Parathyroid adenoma (tissue), 2 donors: Measurements from ENCODE around the gene TMEM178B.

ENCODE experiments used
- H2AFZ ChIP-seq: fragments of 300-600 bp; sonication (generic); one replicate; pipeline ENCODE4 v1.7.0; 2017; ENCODE audit warnings: antibody characterized with exemption, mild to moderate bottlenecking
- H3K27ac ChIP-seq: fragments of 300-600 bp; sonication (generic); one replicate; pipeline ENCODE4 v1.7.0; 2017
- H3K27me3 ChIP-seq: fragments of 300-600 bp; sonication (generic); one replicate; pipeline ENCODE4 v1.7.0; 2017; ENCODE audit warnings: low read length; ENCODE audit not compliant: control insufficient read depth, insufficient read depth
- H3K36me3 ChIP-seq: fragments of 300-600 bp; sonication (generic); one replicate; pipeline ENCODE4 v1.7.0; 2017; ENCODE audit warnings: low read length; ENCODE audit not compliant: control insufficient read depth, insufficient read depth
- H3K4me1 ChIP-seq: fragments of 300-600 bp; sonication (generic); one replicate; pipeline ENCODE4 v1.7.0; 2017; ENCODE audit warnings: control low read depth
- H3K4me2 ChIP-seq: fragments of 300-600 bp; sonication (generic); one replicate; pipeline ENCODE4 v1.7.0; 2017; ENCODE audit warnings: low read length
- H3K4me3 ChIP-seq: fragments of 300-600 bp; sonication (generic); one replicate; pipeline ENCODE4 v1.7.0; 2017; ENCODE audit warnings: low read depth, low read length
- H3K79me2 ChIP-seq: fragments of 300-600 bp; sonication (generic); one replicate; pipeline ENCODE4 v1.7.0; 2017; ENCODE audit warnings: control low read depth
- H3K9ac ChIP-seq: fragments of 300-600 bp; sonication (generic); one replicate; pipeline ENCODE4 v1.7.0; 2017; ENCODE audit warnings: mild to moderate bottlenecking
- H3K9me3 ChIP-seq: fragments of 300-600 bp; sonication (generic); one replicate; pipeline ENCODE4 v1.7.0; 2017; ENCODE audit warnings: low read length; ENCODE audit not compliant: control insufficient read depth
- TF ChIP-seq, protein P1 (sequence below): fragments of 300-600 bp; sonication (generic); IDR thresholded peaks from one replicate; pipeline ENCODE4 v1.7.0; 2017; ENCODE audit warnings: antibody characterized with exemption, mild to moderate bottlenecking
- donor health status: primary hyperparathyroidism.

The TMEM178B gene

DNA sequence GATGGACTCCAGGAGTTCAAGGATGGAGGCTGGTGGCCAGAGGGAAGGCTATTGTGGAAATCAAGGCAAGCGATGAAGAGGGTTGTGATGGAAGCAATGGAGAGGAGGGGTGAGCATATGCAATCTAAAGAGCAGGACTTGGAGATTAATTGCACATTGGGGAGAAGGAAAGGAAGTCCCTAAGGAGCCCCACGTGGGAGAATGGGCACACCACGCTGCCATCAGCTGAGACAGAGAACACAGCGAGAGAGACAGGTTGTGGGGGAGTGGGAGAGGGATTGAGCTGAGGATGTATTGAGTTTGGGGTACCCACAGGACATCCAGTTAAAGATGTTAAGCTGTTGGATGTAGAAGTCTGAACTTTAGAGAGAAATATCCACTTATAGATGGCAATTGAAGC, 73.6 kb downstream of the TMEM178B start:
- no peaks in the 10 kb centered on the region for H3K36me3 ChIP-seq
- H3K27ac ChIP-seq: no peak overlapping the region

DNA sequence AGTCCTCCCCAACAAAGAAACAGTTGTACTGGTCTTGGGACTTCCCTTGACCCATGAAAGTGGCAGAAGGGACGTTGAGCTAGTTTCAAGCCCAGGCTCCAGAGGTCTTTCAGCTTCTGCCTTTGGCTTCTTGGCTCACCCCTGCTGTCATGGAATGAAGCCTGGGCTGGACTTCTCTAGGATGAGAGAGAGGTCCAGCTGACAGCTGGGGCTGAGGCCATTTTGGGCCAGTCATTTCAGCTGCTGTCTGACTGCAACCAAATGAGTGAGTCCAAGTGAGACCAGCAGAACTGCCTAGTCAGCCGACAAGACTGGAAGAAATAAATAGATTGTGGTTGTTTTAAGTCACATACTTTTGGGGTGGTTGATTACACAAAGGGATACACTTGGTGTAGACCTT, 76.6 kb downstream of the TMEM178B start:
- no peak overlapping the region for H3K4me2 ChIP-seq
- H3K4me3 ChIP-seq: no peak overlapping the region
- peaks cover 12% of the 10 kb centered on the region for H3K4me1 ChIP-seq
- TF ChIP-seq, protein P1, sequence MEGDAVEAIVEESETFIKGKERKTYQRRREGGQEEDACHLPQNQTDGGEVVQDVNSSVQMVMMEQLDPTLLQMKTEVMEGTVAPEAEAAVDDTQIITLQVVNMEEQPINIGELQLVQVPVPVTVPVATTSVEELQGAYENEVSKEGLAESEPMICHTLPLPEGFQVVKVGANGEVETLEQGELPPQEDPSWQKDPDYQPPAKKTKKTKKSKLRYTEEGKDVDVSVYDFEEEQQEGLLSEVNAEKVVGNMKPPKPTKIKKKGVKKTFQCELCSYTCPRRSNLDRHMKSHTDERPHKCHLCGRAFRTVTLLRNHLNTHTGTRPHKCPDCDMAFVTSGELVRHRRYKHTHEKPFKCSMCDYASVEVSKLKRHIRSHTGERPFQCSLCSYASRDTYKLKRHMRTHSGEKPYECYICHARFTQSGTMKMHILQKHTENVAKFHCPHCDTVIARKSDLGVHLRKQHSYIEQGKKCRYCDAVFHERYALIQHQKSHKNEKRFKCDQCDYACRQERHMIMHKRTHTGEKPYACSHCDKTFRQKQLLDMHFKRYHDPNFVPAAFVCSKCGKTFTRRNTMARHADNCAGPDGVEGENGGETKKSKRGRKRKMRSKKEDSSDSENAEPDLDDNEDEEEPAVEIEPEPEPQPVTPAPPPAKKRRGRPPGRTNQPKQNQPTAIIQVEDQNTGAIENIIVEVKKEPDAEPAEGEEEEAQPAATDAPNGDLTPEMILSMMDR: no peak
- no peaks in the 10 kb centered on the region for H3K9me3 ChIP-seq
- no peak overlapping the region for H3K9ac ChIP-seq
- no peak overlapping the region for H3K27ac ChIP-seq
- H2AFZ ChIP-seq: no peak overlapping the region
- no peaks in the 10 kb centered on the region for H3K27me3 ChIP-seq
- peaks cover 49% of the 10 kb centered on the region for H3K79me2 ChIP-seq
- no peaks in the 10 kb centered on the region for H3K36me3 ChIP-seq

More for the DNA sequence above, 73.6 kb downstream of the TMEM178B start:
- H3K79me2 ChIP-seq: peaks cover 51% of the 10 kb centered on the region
- peaks cover 6% of the 10 kb centered on the region for H3K4me1 ChIP-seq
- H2AFZ ChIP-seq: no peak overlapping the region
- H3K9ac ChIP-seq: no peak overlapping the region
- H3K4me2 ChIP-seq: no peak overlapping the region
- no peaks in the 10 kb centered on the region for H3K27me3 ChIP-seq
- no peaks in the 10 kb centered on the region for H3K9me3 ChIP-seq
- TF ChIP-seq, protein P1: no peak
- H3K4me3 ChIP-seq: no peak overlapping the region

DNA sequence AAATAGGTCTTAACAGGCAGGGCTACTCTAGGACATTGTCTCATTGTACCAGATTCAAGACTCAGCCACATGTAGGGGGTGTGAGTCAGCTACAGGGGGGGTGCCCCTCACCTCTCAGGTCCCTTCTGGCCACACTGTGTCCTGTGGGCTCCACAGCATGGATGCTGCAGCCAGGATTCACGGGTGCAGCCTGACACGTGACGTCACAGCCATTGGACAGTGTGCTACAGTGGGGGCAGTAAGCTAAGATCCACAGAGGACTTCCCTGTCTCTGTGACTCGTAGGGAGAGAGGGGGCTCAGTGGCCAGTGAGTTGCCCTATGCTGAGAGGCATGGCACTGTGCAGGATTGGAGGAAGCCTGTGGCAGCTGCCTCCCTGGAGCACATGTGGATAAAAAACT, 77.9 kb downstream of the TMEM178B start:
- H3K36me3 ChIP-seq: no peaks in the 10 kb centered on the region
- TF ChIP-seq, protein P1: no peak
- peaks cover 18% of the 10 kb centered on the region for H3K4me1 ChIP-seq
- H3K9ac ChIP-seq: no peak overlapping the region
- no peaks in the 10 kb centered on the region for H3K9me3 ChIP-seq
- no peak overlapping the region for H2AFZ ChIP-seq
- no peak overlapping the region for H3K4me2 ChIP-seq
- no peak overlapping the region for H3K27ac ChIP-seq
- no peaks in the 10 kb centered on the region for H3K27me3 ChIP-seq
- H3K4me3 ChIP-seq: no peak overlapping the region
- peaks cover 49% of the 10 kb centered on the region for H3K79me2 ChIP-seq

DNA sequence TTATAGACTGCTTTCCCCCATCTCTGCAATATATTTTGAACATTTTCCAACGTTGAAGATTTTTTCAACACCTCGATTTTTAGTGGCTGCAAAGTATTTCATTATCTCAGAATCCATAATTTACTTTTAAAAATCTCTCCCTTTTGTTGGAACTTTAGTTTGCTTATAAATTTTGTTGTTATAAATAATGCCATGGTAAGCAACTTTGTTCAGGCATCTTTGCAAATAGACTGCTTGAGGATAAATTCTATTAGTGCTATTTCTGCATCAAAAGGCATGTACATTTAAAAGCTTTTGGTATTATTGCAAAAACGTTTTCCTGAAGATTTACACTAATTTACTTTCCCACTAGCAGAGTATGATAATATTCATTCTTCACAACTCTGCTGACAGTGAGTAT, 79.4 kb downstream of the TMEM178B start:
- Histone ChIP-seq H3K4me1 (peaks cover 20% of the 10 kb centered on the region), H3K4me3 (no peak overlapping the region), H3K9ac (no peak overlapping the region), H3K79me2 (peaks cover 35% of the 10 kb centered on the region), H3K27ac (no peak overlapping the region), H3K27me3 (no peaks in the 10 kb centered on the region), H3K36me3 (no peaks in the 10 kb centered on the region), H3K4me2 (no peak overlapping the region), H3K9me3 (no peaks in the 10 kb centered on the region), H2AFZ (no peak overlapping the region)
- TF ChIP-seq, protein P1: no peak

DNA sequence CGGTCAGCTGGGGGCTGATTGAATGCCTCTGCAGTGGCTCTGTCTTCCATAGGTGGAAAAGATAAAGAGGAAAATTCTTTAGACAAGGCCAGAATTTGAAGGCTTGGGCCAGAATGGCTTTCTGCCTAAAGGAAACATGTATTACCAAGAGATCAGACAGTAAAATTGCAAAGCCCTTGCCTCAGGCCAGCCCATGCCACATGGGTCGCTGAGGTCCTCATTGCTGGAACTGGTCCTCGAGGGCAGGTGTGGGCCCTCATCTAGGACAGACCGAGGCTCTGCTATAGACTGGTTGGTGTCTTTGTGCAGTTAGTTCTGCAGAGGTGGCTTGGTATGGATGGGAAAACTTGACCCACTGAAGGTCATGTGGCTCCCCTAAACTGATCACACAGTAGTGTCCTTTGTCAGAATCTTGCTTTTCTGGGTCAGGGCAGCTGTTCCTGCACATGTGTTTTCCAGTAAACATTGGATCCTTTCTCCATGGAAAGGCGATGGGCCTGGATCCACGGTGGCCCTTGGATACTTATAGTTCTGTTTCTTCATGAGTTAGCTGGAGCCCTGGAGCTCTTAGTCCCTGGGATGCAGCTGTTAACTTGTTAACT, 80.4 kb downstream of the TMEM178B start:
- H3K27me3 ChIP-seq: no peaks in the 10 kb centered on the region
- TF ChIP-seq, protein P1: no peak
- H3K36me3 ChIP-seq: no peaks in the 10 kb centered on the region
- peaks cover 25% of the 10 kb centered on the region for H3K79me2 ChIP-seq
- no peak overlapping the region for H3K4me2 ChIP-seq
- H3K9me3 ChIP-seq: no peaks in the 10 kb centered on the region
- H3K4me3 ChIP-seq: no peak overlapping the region
- no peak overlapping the region for H2AFZ ChIP-seq
- H3K9ac ChIP-seq: no peak overlapping the region
- no peak overlapping the region for H3K27ac ChIP-seq
- H3K4me1 ChIP-seq: peaks cover 26% of the 10 kb centered on the region
